ENCODE measurements around the gene IGDCC3.
A peak's percentile ranks its signal among the peaks of the same experiment; 100 is the strongest.

The IGDCC3 gene

GRCh38 chr15:65386376-65386775, 8.6 kb upstream of the IGDCC3 start:
- DNase-seq, result no peak

GRCh38 chr15:65385870-65386258, 8.1 kb upstream of the IGDCC3 start:
- no peak for DNase-seq

DNA sequence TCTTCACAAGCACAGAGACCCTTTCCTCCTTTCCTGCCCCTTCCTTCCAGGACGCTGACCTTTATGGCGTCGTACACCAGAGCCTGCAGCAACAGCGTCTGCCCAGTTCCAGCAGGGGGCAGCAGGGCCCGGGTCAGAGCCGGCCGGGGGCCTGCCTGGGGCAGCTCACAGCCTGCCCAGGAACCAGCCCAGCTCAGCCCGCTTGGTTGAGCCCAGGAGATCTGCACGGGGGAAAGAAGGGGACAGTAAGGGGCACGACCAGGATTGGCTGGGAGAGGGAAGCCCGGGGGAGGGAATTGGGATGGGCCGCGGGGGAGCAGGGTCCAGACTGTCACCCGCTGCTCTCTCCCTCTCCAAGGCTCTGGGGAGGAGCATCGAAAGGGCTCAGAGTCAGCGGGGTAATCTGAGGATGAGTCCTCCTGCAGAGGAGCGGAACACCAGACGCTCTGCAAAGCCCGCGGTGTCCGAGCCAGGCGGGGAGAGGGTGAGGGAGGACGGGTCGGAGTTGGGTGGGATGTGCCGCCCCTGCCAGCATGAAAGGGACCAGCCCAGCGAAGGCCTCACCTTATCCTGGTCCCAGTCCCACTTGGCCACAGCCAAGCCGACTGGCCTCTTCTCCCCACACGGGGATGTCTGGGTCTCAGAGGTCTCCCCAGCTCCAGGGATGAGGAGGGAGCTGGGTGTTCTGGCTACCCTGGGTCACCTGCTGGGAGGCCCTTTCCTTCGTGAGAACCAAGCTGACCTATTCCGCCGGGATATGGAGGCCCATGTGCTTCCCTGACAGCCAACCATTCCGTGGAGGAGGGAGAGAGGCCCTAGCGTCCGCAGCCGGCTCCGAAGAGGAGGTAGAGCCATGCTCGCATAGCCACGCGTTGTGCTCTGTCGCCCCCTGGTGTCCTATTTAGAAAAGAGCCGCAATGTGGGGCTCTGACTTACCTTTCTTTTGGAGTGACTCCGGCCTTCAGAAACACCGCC, 7.4 kb upstream of the IGDCC3 start:
- DNase-seq, result peak; percentile 35

- no peak for DNase-seq
These were observed 6.7 kb upstream of the IGDCC3 start for GRCh38 chr15:65384505-65384894.

DNA sequence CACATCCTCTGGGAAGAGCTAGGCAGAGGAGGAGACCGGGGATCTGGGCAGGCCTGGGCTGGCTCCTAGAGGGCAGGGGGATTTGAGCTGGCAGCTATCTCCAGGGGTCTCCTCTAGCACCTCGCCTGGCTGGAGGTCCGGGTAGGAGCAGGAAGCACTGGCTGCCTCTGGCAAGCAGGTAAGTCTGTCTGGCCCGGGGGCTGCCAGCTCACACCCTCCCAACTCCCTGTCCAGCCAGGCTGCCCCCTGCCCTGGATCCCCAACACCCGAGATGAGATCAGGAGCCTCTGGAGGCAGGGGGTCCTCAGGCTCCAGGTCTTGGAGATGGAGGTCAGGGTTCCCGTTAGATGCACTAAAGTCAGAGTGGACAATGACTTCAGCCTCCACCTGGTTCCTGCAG, 6.2 kb upstream of the IGDCC3 start:
- no peak for DNase-seq

DNA sequence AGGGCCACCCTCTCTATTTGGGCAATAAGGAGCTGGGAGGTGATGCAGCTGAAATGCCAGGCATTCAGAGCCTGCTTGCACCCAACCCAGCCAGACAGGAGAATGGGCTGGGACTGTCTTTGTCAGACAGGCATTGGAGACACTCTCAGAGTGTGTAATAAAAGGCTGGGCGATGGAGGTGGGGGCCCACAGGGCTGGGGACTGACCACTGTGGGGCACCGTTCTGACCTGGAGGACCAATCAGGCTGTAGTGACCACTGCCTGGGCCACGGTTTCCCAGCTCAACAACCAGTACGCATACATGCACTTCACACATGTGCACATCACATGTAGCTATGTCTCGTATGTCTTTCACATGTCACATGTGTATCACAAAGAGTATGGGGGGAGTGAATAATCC, 5.7 kb upstream of the IGDCC3 start:
- DNase-seq, result no peak

DNA sequence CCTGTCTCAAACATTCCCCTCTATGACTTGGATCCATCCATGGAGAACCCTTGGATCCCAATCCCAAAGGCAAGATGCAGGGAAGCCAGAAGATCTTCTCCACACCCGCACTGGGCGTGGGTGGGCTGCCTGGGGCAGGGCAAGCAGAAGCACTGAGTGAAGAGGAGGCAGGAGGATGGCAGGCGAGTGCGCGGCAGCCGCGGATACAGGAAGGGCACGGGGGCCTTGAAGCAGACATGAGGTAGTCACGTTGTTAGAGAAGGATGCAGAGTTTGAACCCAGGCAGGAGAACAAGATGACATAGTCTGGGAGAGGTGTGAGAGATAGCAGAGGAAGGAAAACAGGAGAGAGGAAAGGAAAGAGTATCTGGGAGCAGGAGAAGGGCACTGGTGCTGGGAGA, 5.1 kb upstream of the IGDCC3 start:
- no peak for DNase-seq

DNA sequence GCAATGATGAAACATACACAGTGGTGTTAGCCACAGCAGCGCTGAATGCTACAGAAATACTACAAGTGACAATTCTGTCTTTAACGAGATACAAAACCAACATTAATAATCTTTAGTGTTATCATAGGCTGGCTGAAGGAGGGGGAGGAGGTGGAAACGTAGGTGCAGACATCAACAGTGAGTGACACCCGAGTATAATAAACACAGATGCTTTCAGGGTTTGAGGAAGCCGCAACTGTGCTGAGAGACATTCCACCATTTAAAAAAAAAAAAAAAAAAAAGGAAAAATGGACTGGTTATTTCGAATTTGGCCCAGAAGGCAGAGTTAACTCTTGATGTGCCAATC, 4.3 kb upstream of the IGDCC3 start:
- no peak for DNase-seq

DNA sequence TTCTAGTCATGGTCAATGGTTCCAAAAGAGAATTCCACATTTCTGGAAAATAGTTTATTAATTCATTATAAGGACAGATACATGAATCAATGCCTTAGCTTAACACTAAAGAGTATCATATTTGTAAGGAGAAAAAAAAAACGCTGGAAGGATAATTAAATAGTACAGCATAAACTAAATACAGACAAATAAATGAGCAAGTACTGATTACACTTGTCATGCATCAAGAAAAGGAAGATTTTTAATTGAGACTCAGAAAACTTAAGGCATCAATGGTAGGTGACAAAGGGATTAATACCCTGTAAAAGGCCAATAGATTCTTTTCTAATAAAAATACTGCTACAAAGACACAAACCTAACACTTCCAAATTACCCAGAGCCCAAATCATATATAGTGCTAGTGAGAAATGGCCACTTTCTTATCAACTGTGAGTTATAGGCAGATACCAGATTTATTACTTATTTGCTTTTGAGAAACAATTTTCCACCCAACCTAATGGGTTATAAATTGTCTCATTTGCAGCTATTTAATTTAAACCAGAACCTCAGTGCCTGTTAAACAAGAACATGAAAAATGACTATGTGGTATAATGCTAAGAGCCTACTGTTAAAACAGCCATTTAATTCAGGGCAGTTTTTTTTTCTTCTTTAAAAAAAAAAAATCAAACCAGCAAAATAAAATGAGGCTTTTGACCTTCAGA, 3.8 kb upstream of the IGDCC3 start:
- DNase-seq, result no peak

DNA sequence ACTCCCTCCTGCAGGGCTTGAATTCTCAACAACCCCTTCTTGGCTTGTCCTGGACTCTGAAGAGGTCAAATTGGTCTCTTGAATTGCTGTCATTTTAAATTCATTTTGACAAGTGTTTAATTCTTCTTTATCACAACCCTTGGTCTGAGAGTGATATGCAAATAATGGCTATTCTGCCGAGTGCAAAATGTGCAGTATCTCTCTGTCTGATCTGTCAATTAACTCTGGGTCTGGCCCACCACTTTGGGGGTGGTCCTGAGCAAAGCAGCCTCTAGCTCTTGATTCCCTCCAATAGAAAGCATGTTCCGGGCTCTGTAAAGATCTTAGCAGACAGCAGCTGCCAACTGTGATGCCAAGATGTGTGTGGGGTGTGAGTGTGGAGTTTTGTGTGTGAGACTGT, 2.2 kb upstream of the IGDCC3 start:
- DNase-seq, result no peak

GRCh38 chr15:65377105-65377975, 462 bp downstream of the IGDCC3 start:
- DNase-seq, result no peak

GRCh38 chr15:65376767-65377104, 1.1 kb downstream of the IGDCC3 start:
- DNase-seq, result no peak

GRCh38 chr15:65375871-65376607, 1.8 kb downstream of the IGDCC3 start:
- no peak for DNase-seq

DNA sequence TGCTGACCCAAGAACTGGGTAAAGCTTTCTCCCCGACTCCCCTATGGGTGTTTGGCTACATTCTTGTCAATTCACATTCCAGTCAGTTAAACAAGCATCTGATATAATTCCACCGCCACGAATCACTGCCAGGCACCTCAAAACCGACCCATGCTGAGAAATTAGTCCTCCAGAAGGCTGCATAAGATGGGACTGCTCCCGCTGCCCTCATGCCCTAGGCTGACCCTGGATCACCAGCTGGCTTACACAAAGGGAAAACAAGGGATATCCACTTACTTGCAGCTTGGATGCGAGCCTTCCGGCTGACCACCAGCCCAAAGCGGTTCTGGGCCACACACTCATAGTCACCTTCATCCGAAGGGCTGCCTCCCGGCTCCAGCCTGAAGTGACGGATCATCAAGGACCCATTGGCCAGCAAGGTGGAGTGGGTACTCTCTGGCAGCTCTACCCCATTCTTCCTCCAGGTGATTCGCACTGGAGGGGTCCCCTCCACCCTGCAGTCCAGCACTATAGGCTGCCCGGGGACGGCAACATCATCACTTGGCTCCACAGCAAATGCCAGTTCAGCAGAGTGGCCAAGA, 2.9 kb downstream of the IGDCC3 start:
- no peak for DNase-seq

DNA sequence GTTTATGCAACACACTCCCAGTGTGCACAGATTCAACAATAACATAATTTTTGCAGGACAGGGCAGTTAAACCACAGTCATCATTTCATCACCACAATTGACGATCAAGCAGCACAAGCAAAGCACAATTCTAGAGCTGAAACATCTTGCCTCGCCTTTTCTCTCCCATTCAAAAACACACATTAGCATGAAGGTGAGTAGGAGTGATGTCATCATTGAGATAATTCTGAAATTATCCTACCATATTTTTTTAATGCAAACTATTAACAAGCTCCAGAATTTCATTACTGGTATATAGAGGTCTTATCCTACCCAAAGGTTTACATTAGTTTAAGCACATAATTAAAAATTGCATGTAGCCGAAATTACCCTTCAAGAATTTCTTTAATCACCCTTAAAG, 3.5 kb downstream of the IGDCC3 start:
- DNase-seq, result no peak

DNA sequence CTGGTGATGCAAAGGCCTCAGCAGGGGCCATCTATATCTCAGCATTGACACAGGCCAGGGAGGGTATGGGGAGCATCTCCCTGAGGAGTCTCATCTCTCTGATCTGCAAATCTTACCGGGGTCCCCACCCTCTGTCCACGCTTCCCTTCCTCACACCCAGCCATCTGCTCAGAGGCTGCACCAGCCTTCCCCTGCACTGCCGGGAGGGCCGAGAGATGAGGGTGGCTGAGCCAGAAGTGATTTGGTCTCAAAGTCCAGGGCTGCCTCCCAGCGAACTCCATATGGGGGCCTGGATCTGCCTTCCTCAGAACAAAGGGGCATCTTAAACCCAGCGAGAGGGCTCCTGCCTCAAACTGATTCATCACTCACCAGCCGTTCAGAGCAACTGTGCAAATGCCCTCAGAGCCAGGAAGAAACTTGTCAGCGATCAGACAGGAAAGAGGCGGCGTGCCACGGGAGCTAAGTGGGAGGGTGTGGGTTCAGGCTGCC, 4.6 kb downstream of the IGDCC3 start:
- no peak for DNase-seq

DNA sequence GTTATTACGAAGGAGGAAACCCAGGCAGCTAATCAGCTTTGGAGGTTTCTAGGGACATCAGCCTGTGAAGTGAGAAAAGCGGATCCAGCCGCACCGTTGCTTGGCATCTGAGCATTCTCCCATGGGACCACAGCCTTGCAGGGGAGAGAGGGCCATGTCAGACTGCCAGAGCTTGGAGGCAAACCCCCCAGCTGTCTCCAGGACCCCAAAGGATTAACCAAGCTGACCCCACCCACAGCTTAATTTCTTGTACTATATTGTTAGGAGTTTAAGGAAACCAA, 5.1 kb downstream of the IGDCC3 start:
- no peak for DNase-seq

DNA sequence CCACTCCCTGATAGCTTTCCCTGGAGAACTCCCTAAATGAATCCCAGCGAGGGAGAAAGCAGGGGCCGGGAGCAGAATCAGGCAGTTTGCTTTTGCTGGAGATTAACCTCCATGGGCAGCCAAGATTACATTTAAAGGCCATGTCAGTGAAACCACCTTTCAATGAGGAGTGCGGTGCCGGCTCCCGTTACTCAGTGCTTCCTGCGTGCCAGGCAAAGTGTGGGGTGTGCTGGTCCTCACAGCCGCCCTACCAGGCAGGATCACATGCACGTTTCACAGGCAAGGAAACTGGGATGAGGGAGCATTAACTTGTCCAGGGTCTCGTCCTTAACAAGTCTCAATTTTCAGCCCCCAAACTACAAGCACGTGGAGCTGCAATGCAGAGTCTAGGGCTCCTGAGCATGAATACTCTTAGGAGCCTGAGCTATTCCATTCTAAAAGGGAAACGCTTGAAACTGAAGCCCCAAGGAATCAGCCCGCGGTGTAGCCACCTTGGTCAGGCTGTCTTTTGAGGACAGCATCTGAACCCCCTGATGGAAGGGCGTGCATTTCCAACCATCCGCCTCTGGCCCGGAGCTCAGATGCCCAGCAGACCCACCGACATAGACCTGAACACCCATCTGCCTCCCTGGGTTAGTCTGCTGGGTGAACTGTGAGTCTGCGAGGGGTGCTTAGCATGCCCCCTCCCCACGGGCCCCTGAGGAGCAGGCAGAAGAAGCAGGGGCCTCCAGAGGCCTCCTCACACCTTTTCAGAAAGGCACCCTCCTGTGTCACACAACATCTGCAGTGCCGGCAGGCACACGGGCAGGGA, 5.6 kb downstream of the IGDCC3 start:
- DNase-seq, result no peak

- no peak for DNase-seq
These were observed 6.9 kb downstream of the IGDCC3 start for GRCh38 chr15:65370885-65371284.

GRCh38 chr15:65369651-65370050, 8.2 kb downstream of the IGDCC3 start:
- DNase-seq, result no peak

GRCh38 chr15:65369212-65369547, 8.6 kb downstream of the IGDCC3 start:
- DNase-seq, result no peak

Data from activated gamma-delta T cell (primary cell).